ENCODE data around the gene GLB1L.

Gene GLB1L

DNA sequence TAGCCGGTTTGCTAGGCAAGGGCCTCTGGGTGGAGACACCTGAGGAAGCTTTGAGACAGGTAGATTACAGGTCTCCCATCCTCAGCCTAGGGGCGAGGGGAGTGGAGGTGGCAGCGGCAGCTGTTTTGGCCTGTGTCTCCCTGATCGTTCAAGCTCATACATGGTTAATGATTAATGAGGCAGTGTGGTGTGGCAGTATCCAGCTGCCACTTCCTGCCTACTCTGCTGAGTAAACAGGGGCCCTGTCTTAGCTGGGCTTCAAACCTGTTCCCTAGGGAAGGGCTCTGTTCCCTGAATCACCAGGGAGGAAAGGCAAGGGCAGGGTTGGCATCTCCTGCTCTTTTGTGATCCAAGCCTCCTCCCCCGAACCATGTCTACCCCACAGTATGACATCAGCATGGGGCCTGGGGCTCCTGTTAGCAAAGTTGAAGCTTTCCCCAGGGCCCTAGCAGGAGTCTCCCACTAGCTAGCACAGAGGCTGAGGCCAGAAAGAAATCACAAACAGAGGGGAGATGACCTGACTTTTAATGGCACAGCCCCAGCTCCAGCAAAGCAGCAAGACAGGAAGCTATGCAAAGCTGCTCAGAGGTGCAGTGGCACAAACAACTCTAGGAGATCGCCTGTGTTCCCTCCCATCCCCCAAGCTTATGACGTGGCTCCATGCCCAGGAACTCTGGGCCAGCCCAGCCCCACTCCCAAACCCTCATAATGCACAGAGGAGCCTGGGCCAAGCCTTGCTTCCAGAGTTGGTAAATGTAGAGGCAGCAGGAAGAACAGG, 4.1 kb upstream of the GLB1L start:
- peak; percentile 68 for DNase-seq (ENCODE audit: low read depth, low spot score)
- no peak overlapping the region for H3K4me3 ChIP-seq (ENCODE audit: low read depth, low read length)
- in situ Hi-C loops (cut with HindIII; ENCODE audit: low sequenced_read_pairs), result no loop called here
- TF ChIP-seq, protein P1, sequence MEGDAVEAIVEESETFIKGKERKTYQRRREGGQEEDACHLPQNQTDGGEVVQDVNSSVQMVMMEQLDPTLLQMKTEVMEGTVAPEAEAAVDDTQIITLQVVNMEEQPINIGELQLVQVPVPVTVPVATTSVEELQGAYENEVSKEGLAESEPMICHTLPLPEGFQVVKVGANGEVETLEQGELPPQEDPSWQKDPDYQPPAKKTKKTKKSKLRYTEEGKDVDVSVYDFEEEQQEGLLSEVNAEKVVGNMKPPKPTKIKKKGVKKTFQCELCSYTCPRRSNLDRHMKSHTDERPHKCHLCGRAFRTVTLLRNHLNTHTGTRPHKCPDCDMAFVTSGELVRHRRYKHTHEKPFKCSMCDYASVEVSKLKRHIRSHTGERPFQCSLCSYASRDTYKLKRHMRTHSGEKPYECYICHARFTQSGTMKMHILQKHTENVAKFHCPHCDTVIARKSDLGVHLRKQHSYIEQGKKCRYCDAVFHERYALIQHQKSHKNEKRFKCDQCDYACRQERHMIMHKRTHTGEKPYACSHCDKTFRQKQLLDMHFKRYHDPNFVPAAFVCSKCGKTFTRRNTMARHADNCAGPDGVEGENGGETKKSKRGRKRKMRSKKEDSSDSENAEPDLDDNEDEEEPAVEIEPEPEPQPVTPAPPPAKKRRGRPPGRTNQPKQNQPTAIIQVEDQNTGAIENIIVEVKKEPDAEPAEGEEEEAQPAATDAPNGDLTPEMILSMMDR (IDR thresholded peaks at IDR 0.05; ENCODE audit: low read depth, low read length), result no peak

DNA sequence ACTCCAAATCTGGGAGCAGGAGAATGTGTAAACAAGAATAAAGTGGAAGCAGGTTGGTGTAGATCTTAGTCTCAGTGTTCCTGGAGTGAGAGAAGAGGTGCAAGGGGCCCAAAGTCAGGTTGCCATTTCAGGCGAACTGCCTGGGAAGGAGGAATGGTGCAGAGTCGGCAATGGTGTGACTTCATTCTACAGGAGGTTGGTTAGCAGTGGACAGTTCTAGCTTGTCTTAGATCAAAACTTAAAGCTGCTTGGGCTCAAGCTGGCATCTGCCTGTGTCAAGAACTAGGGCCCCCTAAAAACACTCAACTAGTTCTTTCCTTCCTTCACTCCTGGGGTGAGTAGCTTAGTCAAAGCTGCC, 3.6 kb upstream of the GLB1L start:
- no peak overlapping the region for H3K4me3 ChIP-seq (ENCODE audit: low read depth, low read length)
- DNase-seq (ENCODE audit: low read depth, low spot score), result no peak
- TF ChIP-seq, protein P1 (IDR thresholded peaks at IDR 0.05; ENCODE audit: low read depth, low read length), result no peak
- in situ Hi-C loops (cut with HindIII; ENCODE audit: low sequenced_read_pairs), result no loop called here

DNA sequence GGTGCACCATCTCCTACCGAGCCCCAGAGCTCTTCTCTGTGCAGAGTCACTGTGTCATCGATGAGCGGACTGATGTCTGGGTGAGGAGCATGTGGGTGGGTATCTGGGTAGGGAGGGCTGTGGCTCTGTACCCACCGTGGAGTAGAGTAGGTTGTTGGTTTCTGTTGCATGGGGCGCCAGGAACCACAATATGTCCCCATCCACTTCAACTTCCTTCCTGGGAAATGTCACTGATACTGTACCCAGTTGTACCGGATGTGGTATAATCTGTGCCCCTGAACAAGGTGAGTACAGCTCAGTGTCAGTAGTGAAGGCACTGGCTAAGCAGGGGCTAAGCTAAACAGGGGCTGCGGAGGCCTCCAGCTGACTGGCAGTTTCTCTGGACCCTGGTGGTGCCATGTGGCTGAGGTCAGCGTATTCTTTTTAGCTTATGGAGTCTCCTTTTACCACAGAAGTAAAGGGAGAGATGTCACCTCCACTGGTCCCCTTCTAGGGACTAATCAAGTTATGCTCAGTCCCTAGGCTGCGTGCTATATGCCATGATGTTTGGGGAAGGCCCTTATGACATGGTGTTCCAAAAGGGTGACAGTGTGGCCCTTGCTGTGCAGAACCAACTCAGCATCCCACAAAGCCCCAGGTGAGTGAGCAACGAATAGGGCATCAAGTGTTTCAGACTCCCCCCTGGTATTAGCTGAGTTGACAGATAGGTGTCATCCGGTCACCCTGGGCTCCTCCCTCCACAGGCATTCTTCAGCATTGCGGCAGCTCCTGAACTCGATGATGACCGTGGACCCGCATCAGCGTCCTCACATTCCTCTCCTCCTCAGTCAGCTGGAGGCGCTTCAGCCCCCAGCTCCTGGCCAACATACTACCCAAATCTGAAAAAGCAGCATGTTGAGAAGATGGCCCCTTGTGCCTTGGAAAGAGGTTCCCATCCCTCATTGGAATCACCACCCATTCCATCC, 2.7 kb upstream of the GLB1L start:
- H3K4me3 ChIP-seq (ENCODE audit: low read depth, low read length), result no peak overlapping the region
- in situ Hi-C loops (cut with HindIII; ENCODE audit: low sequenced_read_pairs), result no loop called here
- no peak for DNase-seq (ENCODE audit: low read depth, low spot score)
- TF ChIP-seq, protein P1 (IDR thresholded peaks at IDR 0.05; ENCODE audit: low read depth, low read length), result no peak

DNA sequence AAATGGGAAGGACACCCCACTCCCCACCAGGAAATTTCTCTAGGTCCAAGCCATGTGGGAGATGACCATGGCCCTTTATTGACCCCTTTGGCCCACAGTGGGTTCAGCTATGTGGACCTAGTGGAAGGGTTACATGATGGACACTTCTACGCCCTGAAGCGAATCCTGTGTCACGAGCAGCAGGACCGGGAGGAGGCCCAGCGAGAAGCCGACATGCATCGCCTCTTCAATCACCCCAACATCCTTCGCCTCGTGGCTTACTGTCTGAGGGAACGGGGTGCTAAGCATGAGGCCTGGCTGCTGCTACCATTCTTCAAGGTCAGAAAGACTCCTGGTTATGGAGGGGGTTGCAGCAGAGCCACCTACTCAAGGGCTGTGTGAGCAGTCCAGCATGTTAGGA, 1.3 kb upstream of the GLB1L start:
- in situ Hi-C loops (cut with HindIII; ENCODE audit: low sequenced_read_pairs), result no loop called here
- no peak for DNase-seq (ENCODE audit: low read depth, low spot score)
- TF ChIP-seq, protein P1 (IDR thresholded peaks at IDR 0.05; ENCODE audit: low read depth, low read length), result no peak
- H3K4me3 ChIP-seq (ENCODE audit: low read depth, low read length), result no peak overlapping the region

DNA sequence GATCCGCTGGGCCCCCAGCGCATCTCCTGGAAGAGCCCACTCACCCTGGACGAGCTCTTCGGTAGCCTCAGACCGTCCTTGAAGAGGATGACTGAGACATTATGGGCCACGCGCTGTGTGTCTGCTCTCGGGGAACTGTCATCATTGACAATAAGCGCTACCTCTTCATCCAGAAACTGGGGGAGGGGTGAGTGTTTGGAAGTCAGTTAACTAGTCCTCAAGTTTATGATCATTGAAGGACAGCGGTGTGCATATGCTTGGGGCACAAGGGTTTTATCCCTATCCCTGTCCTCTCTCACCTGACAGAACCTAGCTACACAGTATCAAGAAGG, 621 bp upstream of the GLB1L start:
- in situ Hi-C loops (cut with HindIII; ENCODE audit: low sequenced_read_pairs), result no loop called here
- H3K4me3 ChIP-seq (ENCODE audit: low read depth, low read length), result peak overlapping the region; percentile 95
- TF ChIP-seq, protein P1 (IDR thresholded peaks at IDR 0.05; ENCODE audit: low read depth, low read length), result no peak
- no peak for DNase-seq (ENCODE audit: low read depth, low spot score)

DNA sequence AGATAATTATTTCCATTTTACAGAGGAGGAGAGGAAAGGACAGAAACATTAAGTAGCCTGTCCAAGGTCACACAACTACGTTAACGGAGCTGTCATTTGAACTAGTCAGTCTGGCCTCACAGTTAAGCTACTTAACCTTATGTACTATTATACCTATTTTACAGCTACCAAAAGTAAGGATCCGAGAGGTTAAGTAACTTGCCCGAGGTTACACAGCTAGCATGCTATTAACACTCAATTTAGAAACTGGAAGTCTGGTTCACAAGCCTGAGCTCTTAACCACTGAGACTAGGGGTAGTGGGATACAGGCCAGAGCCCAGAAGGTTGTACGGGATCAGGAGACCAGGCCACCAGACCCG, 476 bp downstream of the GLB1L start:
- TF ChIP-seq, protein P1 (IDR thresholded peaks at IDR 0.05; ENCODE audit: low read depth, low read length), result no peak
- in situ Hi-C loops (cut with HindIII; ENCODE audit: low sequenced_read_pairs), result no loop called here
- DNase-seq (ENCODE audit: low read depth, low spot score), result no peak
- peak overlapping the region; percentile 95 for H3K4me3 ChIP-seq (ENCODE audit: low read depth, low read length)
